Measurements from ENCODE around the gene MZT2A.

DNA sequence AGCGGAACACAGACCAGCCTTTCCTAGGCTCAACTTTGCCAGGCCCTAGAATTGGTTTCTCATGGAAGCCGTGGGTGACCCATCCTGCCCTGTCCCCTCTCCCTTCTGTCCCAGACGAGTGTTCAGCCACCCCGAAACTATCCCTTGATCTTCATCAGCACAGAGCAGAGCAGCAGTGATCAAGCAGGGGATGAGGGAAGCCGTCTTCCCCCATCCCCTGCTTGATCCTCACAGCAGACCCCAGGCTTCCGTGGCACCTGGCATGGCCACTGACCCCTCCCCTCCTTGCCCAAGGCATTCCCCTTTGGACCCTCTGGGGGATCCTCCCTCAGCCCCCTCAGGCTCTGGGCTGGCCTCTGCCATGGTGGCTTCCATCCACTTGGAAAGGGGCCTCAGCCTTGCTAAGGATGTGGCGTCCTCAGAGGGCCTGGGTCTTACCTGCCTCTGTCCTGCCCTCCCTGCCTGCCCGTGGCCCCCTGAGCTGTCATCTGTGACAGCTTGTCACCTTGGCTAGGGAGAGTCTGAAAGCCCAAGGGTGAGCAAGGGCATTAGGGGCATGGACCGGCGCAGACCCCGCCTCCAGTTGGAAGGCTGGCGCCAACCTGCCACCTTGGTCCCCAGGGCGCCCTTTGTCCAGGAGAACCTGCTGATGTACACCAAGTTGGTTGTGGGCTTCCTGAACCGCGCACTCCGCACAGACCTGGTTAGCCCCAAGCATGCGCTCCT, 25.1 kb upstream of the MZT2A start:
- TF ChIP-seq, protein P1, sequence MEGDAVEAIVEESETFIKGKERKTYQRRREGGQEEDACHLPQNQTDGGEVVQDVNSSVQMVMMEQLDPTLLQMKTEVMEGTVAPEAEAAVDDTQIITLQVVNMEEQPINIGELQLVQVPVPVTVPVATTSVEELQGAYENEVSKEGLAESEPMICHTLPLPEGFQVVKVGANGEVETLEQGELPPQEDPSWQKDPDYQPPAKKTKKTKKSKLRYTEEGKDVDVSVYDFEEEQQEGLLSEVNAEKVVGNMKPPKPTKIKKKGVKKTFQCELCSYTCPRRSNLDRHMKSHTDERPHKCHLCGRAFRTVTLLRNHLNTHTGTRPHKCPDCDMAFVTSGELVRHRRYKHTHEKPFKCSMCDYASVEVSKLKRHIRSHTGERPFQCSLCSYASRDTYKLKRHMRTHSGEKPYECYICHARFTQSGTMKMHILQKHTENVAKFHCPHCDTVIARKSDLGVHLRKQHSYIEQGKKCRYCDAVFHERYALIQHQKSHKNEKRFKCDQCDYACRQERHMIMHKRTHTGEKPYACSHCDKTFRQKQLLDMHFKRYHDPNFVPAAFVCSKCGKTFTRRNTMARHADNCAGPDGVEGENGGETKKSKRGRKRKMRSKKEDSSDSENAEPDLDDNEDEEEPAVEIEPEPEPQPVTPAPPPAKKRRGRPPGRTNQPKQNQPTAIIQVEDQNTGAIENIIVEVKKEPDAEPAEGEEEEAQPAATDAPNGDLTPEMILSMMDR (IDR thresholded peaks at IDR 0.05; ENCODE audit: low read depth, low read length): no peak
- no peak for TF ChIP-seq MYC (IDR thresholded peaks at IDR 0.05; ENCODE audit: low read depth, low read length)
- no peak for TF ChIP-seq POLR2A (IDR thresholded peaks at IDR 0.05; ENCODE audit: extremely low read depth, insufficient read length)

All from NB4 (cell line).